GM19455 (cell line): ENCODE measurements around the gene MOCS3.
A peak's percentile ranks its signal among the peaks of the same experiment; 100 is the strongest.

ENCODE experiments used
- ATAC-seq: cut with Tn5 transposase; IDR thresholded peaks from one replicate; pipeline ENCODE4 v1.9.1; 2021; ENCODE audit not compliant: unreplicated experiment

The MOCS3 gene, protein sequence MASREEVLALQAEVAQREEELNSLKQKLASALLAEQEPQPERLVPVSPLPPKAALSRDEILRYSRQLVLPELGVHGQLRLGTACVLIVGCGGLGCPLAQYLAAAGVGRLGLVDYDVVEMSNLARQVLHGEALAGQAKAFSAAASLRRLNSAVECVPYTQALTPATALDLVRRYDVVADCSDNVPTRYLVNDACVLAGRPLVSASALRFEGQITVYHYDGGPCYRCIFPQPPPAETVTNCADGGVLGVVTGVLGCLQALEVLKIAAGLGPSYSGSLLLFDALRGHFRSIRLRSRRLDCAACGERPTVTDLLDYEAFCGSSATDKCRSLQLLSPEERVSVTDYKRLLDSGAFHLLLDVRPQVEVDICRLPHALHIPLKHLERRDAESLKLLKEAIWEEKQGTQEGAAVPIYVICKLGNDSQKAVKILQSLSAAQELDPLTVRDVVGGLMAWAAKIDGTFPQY

DNA sequence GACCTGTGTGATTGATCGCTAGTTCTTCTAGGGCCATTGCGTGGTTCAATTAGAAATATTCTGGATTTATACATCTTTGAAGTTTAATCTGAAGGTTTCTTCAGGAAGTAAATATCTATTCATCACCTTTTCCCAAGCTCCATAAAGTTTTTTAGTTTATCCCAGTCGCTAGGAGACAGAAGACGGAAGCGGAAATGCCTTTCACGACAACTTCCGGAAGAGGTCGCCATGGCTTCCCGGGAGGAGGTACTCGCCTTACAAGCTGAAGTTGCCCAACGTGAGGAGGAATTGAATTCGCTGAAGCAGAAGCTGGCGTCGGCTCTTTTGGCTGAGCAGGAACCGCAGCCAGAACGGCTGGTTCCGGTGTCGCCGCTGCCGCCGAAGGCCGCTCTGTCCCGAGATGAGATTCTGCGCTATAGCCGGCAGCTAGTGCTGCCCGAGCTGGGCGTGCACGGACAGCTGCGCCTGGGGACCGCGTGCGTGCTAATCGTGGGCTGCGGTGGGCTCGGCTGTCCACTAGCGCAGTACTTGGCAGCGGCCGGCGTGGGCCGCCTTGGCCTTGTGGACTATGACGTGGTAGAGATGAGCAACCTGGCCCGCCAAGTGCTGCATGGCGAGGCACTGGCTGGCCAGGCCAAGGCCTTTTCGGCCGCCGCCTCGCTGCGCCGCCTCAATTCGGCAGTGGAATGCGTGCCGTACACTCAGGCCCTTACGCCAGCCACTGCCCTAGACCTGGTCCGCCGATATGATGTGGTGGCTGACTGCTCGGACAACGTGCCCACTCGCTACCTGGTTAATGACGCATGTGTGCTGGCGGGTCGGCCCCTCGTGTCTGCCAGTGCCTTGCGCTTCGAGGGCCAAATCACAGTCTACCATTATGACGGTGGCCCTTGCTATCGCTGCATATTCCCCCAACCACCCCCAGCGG lies at the start of gene MOCS3:
Gene MOCS3, plus strand, starts transcription at position 204 of the 928 bp plus-strand sequence. Its CDS starts 25 bp downstream, at position 229.
- peak; percentile 86 for ATAC-seq

DNA sequence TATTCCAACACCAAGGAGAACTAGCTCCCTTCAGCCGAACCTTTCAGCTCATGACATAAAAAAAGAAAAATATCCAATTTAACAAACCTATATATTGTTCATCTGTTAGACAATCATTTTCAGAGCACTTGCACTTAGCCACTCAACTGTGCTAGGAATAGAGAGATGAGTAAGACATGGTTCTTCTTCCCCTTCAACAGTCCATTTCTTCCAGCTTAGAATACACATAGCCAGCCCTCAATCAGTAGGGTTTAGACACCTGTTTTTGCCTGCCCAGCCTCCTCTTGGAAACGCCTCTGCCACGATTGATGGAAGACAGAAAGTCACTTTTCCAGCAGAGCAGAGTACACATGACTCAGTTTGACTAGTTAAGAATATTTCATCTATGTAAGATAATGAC lies 49.2 kb upstream of the MOCS3 start:
- no peak for ATAC-seq

DNA sequence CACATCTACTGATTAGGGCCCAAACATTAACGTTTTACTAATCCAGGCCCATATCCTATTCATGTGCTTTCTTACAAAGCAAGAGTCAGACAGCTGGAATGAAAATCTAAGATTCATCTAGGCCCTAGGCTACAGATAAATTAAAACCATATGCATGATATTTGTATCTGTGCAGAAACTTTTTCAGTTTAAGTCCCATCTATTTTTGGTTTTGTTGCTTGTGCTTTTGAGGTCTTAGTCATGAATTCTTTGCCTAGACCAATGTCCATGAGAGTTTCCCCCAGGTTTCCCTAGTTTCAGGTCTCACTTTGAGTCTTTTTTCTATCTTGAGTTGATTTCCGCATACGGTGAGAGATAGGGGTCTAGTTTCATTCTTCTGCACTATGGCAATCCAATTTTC lies 47.6 kb upstream of the MOCS3 start:
- ATAC-seq: no peak

DNA sequence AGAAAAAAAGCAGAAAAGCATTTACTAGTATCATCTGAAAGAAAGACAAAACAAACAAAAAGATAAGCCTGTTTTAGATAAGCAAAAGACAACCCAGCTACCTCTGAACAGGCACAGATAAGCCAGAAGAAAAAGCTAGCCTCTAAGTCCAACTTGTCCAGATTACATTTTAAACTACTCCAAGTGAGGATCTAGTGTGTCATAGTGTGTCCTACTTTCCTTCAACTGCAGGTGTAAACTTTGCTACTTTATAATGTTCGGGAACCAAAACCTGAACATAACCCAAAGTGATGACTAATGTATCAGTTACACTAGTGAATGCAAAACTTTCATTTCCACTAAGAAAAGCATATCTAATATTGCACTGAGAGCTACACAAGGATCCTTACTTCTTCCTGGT lies 46.9 kb upstream of the MOCS3 start:
- ATAC-seq: peak; percentile 60

DNA sequence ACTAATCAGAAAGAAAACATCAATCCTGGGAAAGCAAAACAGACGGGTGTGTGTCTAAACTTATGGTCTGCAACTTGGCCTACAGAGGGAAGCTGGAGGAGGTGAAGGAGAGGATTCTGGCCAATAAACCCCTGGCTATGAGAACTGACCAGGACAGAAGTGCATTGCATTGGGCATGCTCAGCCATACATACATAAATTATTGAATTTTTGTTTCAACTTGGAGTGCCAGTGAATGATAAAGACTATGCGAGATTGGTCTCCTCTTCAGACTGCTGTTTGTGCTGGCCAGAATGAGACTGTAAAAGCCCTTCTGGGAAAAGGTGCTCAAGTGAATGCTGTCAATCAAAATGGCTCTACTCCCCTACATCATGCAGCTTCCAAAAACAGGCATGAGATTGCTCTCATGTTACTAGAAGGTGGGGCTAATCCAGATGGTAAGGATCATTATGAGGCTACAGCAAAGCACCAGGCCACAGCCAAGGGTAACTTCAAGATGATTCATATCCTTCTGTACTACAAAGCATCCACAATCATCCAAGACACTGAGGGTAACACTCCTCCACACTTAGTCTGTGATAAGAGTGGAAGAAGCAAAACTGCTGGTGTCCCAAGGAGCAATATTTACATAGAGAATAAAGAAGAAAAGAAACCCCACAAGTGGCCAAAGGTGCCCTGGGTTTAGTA lies 44.8 kb upstream of the MOCS3 start:
- ATAC-seq: no peak

DNA sequence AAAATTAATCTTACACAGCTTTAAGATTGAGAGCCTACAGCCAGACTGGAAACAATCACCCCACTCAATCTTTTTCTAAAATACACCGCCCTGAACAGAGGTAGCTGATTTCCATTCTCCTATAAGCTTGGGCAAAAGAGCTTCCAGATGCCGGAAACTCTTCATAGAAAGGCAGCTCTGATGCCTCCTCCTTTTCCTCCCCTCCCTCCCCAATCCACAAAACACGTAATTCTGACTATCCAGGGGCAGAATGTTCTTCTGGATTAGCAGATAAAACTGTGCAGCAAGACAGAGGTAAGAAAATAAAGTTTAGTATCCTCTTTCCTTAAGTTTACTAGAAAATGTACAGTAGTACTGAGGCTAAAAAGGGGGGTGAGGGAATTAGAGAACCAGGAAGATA lies 43.2 kb upstream of the MOCS3 start:
- no peak for ATAC-seq

DNA sequence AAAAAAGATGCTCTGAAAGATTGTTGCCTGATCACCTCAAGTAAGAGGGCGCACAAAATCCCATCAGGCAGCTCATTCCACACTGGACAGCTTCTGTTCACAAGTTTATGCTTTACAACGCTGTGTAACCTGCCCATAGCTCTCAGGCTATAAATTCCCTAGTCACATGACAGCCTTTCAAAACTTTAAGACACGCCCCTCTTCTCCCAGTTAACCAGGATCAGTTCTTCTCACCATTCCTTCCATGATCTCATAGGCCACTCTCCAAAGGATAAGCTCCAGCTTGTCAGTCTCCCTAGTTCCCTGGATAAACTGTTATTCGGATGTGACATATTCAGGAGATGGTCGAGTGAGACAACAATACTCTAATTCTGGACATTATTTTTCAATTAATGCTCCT lies 42.4 kb upstream of the MOCS3 start:
- ATAC-seq: no peak

DNA sequence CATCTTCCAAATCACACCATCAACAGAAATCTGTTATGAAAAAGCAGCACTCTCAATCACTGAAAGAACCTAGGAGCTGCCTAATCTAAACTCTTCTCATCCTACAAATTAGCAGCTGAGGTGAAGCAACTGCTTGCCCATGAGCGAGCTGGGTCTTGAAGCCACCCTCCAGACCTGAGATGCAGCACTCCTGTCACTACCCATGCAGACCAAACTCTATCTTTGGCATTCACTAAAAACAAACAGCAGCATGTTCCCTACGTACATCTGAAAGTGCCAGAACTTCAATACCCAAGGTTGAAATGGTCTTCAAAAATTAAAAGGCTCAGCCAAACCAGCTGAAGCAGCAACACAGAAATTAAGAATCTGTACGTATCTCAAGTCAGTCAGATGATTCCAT lies 41.7 kb upstream of the MOCS3 start:
- no peak for ATAC-seq

DNA sequence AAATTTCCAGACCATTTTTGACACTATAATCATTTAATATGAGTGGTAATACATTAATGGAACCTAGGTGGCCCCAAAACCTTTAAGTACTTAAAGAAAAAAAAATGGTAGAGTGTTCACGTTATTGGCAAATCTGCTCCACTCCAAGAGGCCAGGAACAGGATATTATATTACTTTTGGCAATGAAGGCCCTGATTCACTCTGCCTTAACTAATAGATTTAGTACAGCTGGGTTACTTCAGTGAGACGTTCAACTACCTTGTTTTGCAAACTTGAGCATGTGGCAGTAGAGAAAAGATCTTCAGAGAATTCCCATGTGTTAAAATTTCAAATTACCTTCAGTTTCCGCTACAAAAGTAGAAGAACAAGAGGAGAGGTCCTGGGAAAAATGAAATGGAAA lies 40.2 kb upstream of the MOCS3 start:
- ATAC-seq: no peak

DNA sequence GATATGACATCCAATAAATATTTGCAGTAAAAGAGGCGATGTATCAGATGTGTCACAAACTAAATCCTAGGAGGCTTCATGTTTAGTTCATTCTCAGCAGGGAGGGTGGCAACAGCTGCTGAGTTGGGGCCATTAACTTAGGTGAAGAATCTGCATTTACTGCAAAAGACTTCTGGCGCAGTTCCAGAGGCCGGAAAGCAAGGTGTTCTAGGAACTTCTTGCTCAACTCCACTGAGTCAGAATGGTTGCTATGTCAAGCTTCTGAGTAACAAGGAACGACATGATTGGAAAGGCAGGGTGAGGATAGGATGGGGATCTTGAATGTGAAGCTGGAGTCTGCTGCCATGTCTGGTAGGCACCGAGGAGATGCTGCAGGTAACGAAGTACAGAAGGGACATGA lies 39.1 kb upstream of the MOCS3 start:
- ATAC-seq: no peak

DNA sequence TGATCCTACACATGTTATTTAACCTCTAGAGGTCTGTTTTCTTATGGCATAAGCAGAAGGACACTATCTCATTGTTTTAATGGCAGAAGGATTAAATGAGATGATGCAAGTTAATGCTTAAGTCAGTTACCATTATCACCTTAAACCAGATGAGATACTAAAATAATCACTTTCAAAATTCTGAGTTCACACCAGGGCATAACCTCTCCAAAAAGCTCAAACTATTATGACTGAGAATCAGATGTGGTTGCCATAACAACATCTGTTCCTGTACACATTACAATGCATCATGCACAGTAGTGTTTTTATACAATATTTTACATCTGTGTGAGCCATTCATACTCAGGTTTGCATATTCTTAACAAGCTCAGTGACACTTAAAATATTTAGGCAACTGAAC lies 37.6 kb upstream of the MOCS3 start:
- ATAC-seq: no peak

DNA sequence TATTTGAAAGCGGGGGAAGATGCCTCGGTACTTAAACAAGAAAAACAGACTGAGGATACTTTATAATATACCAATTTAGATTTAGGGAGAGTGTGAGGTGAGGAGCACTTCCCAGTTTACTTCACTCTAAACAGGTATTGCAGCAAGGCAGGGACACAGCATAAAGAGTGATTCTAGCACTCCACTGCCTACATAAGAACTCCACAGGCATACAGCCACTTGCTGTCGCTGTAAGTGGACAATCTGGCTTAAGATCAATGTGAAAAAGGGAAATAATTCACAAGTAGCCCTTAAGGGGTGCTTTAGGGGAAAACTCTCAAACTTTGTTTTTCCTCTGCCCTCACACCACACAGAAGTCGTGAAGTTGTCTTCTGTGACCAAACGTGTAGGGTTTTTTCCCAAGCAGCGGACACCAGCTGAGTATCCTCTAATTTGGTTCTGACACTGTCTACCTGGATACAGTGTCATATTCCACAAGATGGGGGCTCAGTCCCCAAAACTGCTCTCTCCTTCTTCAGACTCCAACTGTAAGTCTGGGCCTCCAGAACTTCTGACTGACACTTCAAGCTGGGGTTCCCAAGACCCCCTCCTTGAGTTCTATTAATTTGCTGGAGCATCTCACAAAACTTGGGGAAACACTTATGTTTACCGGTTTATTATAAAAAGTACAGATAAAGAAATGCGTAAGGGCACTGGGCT lies 36.7 kb upstream of the MOCS3 start:
- ATAC-seq: no peak

DNA sequence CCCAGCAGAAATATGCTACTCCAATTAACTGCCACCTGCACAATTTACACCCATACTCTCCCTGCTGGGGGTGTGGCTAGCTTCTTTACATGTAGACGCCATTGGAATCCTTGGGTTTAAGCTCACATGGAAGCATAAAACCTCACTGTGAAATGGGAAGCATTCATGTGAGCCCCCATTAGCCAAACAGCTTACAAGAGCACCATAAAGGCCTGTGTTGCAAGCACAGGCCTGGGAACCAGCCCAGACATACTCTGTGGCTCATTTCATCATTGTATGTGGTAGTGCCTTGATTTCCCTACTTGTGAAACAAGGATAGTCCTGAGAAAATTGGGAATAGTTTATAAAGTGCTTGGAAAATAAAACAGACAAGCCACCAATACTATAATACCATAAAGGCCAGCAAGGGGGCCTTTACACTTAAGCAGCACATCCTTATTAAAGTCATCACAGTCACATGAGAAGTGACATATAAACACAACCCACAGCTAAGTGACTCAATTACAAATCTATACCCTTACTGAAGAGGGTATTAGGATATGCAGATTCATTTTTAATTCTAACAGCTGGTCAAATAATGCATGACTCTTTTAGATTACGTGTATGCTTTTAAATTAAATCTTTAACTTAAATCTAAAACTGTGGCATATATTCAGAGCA lies 34.2 kb upstream of the MOCS3 start:
- no peak for ATAC-seq

DNA sequence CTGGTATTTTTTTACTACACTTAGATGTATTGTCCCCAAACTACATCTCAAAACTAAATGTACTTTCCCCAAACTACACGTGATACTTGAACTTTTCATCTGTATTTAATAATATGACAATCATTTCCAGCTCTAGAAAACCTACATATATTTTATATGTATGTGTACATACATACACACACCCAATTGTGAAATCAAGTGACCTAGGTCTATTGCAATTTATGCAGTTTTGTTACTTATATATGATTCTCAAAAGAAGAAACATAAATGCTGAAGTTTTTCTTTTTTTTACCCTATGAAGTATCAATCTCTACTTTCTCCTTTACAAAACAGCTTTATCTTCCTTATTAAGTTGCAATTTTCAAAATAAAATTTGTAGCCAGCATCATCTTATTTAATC lies 32.1 kb upstream of the MOCS3 start:
- no peak for ATAC-seq

DNA sequence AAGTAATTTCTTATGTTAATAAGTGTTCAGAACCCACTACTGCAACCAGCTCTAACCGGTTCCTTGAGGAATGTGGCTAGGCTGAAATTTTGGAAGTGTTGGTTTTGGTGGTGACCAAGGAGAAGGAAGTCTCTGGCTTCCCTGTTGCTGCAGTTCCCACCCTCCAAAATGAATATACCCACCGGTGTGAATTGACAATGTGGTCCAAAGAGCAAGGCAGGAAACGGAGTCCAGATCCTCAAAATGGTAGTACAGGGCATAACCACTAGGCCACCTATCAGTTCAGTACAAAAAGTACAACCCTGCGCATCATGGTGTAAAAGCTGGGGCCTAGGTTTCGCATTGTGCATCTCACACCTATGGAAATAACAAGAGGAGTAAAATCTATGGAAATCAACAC lies 30.1 kb upstream of the MOCS3 start:
- no peak for ATAC-seq

DNA sequence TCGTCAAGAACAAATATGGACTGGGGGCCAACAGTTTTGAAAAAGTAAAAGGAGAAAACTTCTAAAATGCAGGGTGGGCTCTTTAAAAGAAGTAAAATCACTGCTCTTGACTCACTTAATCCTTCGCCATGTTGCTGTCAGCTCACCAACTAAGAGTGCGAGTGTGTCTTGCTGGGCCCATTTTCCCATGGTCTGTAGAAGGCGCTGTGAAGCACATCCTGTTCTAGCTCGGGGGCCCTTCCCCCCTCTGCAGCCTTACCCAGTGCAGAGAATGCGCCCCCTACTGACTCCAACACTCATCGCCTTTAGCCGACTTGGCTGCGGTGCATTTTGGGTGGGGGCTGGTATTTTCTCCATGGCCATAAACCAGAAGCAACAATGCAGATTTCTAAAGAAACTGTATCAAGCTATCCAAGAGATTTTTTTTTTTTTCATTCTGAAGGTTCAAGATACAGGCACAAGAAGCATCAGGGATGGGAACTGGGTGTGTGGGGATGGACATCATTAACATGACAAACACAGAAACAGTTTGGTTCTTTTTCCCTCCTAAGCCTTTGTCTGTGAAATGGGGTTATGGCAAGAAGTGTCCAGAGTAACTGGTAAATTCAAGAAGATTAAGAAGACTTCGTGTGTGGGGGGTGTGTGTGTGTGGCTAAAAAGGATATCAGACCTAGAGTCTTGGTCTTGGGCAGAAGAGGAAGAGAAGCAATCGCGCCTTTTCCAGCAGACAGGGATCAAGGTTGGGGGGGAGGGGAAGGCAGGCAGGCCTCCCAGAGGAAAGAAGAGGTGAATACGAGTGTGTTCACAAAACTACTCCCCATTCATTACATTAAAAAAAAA lies 29.1 kb upstream of the MOCS3 start:
- peak; percentile 48 for ATAC-seq

DNA sequence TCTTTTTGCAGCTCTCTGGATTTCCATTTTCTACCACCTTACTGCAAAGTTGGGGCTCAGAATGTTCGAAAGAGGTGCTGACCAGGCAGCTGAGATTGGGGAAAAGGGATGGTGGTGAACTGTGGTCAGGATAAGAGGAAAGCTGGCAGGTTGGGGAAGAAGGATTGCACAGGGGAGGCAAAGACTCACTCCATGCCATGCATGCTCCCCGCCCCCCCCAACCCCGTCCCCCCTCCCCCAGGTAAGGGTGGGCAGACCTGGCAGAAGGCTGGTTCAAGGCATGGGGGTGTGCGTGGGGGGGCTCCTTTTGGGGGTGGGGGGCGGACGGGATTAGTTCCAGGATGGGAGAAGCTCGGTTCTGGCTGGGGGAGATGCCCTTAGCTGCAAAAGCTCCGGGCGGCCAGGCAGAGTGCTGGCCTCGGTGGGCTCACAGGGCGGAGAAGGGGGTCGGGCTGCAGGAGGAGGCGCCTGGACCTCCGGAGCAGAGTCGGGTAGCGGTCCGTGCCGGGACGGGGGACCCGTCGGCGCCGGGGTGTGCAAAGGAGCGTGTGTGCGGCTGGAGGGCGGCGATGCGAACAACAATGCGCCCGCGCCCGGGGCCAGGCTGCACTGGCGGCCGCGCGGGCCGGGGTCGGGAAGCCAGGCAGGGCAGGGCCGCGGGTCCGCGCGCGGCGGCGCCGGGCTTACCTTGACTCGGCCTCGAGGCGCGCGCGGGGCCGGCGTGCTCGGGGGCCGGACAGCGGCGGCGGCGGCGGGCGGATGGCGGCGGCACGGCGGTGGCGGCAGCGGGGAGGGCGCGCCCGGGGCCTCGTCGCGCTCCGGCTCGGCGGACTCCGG lies 28.3 kb upstream of the MOCS3 start:
- peak; percentile 4 for ATAC-seq

DNA sequence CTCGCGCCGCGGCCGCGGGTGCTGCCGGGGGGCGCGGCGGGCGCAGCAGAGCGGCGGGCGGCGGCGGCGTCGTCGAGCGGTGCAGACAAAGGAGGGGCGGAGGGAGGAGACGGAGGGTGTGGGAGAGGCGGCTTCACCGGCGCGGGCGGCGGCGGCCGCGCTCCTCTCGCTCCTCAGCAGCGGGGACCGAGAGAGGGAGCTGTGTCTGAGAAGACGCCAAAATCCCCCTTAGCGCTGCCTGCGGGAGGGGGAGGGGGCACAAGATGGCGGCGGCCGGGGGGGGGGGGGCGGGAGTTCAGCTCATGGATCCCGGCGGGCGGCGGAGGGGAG lies 27.7 kb upstream of the MOCS3 start:
- peak; percentile 12 for ATAC-seq
